ENCODE data around the gene RBBP5.

DNA sequence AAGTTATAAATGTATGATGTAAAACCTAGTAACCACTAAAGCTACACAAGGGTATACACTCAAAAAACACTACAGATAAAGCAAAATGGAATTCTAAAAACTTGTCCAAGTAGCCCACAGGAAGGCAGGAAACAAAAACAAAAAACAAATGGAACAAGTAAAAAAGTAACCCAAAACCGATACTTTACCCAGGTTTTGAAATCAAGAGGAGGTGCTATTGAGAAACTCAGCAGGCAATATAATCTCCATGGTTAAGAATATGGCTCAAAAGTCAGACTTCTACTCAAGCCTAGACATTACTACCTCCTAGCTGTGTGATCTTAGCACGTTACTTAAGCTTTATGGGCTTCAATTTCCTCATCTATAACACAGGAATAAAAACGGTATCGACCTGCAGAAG lies 13.3 kb downstream of the RBBP5 start:
- TF ChIP-seq, protein P1, sequence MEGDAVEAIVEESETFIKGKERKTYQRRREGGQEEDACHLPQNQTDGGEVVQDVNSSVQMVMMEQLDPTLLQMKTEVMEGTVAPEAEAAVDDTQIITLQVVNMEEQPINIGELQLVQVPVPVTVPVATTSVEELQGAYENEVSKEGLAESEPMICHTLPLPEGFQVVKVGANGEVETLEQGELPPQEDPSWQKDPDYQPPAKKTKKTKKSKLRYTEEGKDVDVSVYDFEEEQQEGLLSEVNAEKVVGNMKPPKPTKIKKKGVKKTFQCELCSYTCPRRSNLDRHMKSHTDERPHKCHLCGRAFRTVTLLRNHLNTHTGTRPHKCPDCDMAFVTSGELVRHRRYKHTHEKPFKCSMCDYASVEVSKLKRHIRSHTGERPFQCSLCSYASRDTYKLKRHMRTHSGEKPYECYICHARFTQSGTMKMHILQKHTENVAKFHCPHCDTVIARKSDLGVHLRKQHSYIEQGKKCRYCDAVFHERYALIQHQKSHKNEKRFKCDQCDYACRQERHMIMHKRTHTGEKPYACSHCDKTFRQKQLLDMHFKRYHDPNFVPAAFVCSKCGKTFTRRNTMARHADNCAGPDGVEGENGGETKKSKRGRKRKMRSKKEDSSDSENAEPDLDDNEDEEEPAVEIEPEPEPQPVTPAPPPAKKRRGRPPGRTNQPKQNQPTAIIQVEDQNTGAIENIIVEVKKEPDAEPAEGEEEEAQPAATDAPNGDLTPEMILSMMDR (conservative IDR thresholded peaks at IDR 0.05 in 1 of 2, IDR thresholded peaks at IDR 0.05 in 1 of 2; ENCODE audit: extremely low read depth in 1 of 2, insufficient read depth in 1 of 2, low read depth in 1 of 2, low read length in 2 of 2), result no peak
- TF ChIP-seq EZH2 (IDR thresholded peaks at IDR 0.05; ENCODE audit: borderline replicate concordance, low read length), result no peak

All from mammary epithelial cell (primary cell).